Kasumi-1 (cell line): ENCODE data around the gene SERPIND1.
A peak's percentile ranks its signal among the peaks of the same experiment; 100 is the strongest.
"Not testable (repeated sequence)": the region's sequence is repeated elsewhere in the genome, so short reads cannot be mapped to it uniquely, and the experiment has no call there.

Experiments used
- DNase-seq, 2 experiments: peaks; one replicate each; lab custom pipeline; 2025; lab: John Stamatoyannopoulos, UW

Gene SERPIND1, protein sequence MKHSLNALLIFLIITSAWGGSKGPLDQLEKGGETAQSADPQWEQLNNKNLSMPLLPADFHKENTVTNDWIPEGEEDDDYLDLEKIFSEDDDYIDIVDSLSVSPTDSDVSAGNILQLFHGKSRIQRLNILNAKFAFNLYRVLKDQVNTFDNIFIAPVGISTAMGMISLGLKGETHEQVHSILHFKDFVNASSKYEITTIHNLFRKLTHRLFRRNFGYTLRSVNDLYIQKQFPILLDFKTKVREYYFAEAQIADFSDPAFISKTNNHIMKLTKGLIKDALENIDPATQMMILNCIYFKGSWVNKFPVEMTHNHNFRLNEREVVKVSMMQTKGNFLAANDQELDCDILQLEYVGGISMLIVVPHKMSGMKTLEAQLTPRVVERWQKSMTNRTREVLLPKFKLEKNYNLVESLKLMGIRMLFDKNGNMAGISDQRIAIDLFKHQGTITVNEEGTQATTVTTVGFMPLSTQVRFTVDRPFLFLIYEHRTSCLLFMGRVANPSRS

DNA sequence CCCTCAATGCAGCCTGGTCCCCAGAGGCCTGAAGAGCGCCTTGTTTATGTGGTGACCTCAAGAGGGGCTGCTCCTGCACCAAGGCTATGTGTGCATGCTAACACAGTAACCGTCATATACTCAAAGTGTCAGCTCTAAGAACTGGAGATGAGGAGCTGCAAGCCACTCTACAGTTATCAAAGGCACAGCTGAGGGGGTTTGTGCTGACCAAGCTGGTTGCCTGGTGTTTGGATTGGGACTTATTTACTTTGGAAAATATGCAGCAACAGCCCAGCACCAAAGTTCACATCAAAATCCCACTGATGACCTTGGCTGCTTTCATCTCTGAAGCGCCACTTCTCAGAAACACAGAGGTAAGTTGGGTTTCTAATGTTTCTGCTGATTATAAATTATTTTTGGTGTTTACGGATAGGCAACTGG is at the start of gene SERPIND1:
TSS of gene SERPIND1 (plus strand) at position 321 of the 420 bp plus-strand sequence. CDS start 5,200 bp downstream, outside the sequence.
- no peak for DNase-seq

DNA sequence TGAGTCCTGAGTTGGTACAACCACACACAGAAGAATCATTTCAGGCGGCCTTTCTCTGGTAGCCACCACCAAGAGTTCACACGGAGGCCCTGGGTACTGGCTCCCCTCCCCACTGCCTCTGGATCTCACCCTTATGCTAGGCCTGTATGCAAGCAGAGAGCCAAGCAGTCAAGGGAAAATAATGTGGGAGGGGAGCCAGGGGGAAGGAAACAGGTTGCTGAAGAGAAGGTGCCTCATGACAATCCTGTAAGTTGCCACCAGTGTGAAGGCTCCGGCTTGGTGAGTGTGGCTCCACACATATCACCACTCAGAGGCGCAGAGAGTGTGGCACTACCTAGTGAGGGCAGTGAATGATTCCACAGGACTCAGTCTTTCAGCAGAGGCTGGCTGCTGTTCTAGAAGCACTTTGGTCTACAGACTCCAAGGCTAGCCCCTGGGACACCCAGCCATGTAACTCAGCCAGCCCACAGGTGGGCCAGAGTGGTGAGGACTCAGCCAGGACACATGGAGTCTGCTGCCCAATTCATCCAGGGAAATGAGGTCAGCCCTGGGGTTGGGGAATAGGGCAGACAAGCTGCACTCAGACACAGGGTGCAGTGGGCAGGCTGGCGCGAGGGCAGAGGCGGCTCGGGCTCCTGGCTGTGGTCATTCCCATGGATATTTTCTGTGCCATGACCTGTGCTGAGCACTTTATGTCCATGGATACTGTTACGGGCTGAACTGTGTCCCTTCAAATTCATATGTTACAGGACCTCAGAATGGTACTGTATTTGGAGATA is 49.0 kb upstream of the SERPIND1 start:
- DNase-seq: no peak

DNA sequence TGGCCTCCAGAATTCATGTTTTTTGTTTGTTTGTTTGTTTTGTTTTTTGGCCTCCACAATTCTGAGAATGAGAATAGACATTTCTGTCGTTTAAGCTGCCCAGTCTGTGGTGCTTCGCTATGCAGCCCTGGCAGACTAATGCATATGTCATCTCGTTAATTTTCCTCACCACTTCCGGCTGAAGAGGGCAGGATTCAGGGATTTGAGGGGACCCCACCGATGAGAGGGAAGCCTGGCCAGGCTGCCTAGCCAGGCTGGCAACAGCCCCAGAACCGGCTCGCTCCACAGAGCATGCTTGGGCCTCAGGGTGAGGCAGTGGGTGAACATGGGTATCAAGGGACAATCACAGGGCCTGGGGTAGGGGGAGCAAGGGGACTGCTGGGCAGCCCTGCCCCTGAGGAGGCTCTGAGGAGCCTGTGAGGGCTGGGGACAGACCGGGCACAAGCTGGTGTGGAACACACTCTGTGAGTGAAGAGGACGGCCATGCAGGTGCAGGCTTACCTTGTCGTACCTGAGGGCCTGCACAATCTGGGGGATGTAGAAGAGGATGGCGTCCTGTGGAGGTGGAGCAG is 47.8 kb upstream of the SERPIND1 start:
- no peak for DNase-seq

DNA sequence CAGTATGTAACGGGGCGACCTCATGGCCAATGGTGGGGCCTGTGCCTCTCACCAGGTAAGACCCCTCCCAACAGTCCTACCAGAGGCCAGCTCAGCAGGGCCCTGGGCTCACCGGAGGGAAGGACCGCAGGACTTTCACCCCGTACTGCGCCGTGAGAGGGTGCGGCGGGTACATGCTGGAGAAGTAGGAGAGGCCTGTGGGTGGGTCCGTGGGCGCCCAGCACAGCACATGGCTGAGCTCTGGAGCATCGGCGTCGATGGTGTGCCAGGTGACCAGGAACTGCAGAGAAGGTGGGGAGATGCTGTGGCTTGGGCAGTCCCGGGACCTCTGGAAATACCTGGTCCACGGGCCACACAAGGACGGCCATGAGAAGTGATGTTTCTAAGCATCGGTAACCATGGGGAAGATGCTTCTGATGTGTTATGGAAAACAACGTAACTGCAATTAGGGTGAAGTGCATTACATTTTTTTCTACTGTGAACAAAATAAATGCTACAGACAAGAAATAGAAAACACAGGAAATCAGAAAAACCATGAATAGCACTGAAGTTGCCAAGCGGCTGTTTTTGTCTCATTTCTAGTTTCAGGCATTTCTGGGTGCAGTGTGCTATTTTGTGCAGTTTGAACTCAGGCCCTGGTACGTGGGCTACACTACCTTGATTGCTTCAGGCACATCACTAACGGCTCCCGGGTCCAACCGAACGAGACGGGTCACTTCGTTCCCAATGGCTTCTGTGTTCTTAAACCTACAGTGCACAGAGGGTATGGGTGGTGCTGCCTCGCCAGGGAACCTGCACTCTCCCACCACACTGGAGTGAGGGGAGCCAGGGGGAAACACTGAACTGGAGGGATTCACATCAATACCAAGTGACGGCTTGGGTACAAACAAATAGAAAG is 46.5 kb upstream of the SERPIND1 start:
- DNase-seq: no peak

DNA sequence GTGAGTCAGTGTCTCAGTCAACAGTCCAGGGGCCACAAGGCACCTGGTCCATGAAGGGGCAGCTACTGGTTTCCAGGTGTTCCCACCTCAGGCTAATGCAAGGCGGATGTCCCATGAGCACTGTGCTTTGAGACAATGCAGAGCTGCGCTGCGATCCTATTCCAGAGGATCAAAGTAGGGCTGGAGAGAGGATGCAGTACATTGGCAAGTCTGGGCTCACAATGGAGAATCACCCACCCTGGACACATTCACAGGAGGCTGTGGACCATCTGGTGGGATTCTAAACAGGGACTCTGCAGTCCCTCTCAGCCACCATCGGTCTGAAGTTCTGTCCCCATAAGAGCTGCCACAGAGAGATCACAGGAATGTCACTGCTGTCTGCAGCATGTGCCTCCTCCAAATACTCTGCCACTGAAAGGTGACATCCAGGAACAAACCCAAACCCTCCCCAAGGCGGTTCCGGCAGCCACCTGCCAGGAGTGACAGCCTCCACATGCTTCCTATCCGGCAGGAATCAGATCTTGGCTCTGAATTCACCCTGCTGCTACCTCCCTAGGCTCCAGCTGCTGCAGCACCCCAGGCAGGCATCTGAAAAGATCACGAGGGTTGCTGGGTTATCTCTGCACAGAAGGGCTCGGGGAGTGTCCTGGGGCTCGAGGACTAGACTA is 45.3 kb upstream of the SERPIND1 start:
- DNase-seq: no peak

DNA sequence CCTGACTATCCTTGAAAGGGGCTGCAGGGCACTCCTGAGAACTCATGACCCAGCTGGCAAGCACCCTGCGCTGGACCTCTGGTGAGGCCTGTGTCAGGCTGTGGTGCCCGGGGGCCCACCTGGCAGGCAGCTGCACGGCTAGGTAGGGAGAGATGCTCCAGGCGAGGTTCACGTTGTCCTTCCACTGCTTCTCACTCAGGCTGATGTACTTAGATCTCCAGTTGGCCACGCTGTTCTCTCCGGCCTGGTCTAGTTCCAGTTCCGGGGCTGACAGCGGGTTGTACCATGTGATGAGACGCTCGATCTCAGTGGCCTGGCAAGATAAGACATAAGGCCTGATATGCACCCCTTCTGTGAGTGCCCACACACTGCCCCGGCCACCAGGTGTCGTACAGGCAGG is 44.7 kb upstream of the SERPIND1 start:
- no peak for DNase-seq

DNA sequence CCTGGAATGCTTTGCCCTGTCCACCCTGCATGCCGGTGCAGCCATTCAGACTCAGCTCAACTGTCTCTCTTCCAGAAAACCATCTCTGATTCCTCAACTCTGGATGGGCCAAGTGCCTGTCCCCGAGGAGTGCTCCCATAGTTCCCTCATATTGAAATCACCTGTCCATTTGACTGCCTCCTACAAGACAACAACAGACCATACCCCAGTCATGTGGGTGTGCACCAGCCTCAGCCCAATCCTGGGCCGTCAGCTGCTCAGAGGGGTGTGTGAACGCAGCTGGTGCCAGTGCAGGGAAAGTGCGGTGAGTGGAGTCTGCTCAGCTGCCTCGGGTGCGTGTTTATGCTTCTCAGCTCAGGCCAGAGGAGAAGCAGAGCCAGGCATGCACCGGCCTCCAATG is 41.5 kb upstream of the SERPIND1 start:
- not testable (repeated sequence) for DNase-seq

DNA sequence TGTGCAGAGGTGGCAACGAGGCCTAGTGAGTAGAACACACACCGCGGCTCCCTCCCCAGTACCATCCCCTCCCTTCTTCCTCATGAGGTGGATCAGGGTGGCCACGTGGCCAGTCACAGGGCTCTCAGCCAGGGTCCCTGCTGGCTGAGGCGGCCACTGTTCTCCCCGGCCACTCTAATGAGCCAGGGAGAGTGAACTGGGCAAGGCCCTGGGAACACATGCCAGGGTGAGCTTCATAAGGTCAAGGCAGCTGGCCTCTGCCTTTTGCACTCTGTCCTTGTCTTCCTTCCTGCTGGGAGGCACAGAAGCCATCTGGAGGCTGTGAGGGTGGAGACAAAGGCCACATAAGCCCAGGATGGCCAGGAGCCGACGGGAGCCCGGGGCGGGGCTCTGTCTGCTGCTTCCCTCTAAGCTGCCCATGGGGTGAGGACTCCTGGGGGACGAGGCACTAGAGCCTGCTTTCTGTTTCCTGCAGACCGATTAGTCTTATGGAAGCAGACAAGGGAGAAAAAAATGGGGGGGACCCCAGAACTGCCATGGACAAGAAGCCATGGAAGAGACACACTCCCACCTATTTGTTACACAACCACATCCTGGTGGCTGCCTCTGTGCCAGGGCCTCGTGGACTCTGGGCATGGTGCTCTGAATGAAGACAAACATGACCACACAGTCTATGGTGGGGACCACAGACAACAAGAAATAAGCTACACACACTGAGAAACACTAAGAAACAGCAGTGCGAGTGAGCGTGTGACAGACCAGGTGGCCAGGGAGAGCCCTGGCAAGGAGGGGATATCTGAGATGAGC is 38.4 kb upstream of the SERPIND1 start:
- not testable (repeated sequence) for DNase-seq

DNA sequence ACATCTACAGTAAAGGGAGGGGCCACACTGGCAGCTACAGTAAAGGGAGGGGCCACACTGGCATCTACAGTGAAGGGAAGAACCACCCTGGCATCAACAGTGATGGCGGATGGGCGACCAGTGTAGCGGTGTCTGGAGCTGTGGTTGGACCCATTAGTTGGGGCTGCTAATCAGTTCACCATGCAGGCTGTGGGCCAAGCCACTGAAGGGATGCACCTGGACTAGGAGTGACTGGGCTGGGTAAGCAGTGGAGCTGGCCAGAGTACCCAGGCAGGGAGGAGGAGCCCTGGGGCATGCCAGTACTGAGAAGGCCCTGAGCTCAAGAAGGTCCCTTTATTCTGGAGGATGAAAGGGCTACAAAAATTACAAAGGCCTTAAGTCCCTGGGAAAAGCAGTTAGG is 37.0 kb upstream of the SERPIND1 start:
- DNase-seq: not testable (repeated sequence)

DNA sequence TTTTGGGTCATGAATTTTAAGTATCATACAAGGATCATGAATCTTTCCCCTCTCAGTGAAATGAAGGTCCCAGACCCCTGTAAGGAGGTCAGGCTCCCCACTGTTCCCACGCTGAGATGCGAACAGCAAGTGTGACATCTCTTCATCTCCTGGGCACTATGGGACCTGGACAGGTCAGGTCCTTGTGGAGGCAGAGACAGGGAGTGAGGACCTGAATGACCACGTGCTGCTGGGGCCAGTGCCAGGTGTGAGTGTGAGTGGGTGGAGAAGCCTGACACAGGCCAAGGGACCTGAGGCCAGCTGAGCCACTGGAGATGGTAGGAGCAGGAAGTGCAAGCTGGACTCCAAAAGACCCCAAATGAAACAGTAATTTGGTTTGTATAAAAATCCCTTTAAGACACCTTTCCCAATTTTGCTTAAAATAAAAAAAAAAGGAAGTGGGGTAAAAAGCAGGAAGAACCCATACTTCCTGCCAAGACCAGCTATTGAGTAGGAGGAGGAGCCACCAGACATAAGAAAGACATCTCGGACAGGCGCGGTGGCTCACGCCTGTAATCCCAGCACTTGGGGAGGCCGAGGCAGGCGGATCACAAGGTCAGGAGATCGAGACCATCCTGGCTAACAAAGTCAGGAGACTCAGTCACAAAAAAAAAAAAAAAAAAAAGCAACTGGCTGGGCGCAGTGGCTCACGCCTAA is 35.4 kb upstream of the SERPIND1 start:
- DNase-seq: peak; percentile 77 to 87

DNA sequence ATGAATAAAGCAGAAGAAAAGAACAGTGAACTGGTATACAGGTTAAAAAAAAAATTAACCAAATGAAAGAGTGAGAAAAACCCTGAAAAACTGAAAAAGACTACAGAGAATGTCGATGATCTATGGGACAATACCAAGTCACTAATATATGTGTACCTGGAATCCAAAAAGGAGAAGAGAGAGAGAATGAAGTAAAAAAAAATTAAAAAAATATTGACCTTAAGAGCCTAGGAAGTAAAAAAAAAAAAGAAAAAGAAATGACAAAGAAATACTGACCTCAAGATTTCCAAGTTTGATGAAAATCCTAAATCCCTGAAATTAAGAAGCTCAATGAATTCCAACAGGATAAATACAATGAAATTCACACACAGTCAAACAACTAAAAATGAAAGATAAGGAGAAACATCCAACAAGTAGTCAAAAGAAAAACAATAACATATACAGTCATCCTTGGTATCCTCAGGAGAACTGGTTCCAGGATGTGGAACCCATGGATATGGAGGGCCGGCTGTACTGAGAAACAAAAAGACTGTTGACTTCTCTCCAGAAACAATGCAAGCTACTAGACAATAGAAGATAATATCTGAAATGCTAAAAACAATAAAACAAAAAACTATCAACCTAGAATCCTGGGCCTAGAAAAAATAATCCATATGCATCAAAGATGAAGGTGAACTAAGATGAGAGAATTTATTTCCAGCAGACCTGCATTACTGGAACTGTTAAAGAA is 33.5 kb upstream of the SERPIND1 start:
- no peak for DNase-seq

DNA sequence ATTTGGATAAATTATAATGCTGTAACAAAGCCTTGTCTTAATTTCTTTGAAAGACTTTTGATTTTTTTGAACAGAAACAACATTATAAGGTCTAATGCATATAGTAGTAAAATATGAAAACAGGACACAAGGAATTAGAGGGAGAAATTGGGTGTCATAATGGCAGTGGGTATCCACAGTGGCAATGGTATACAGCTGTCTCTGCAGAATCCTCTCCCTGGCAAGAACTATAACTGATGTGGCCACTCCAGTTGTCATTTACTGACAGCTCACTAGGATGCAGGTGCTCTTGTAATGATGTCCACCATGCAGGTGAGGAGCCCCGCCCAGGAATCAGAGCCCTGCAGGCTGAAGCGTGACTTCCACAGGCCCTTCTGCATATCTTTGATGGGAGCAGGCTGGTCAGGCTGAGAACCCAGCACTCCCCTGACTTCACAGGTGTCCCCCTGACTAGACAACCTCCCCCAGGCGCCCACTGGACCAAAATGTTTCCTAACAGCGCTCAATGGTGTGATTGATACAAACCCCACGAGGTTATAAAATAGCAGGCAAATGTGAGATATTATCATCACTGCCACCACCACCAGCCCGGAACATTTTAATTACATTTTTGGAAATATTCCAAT is 32.8 kb upstream of the SERPIND1 start:
- no peak for DNase-seq

DNA sequence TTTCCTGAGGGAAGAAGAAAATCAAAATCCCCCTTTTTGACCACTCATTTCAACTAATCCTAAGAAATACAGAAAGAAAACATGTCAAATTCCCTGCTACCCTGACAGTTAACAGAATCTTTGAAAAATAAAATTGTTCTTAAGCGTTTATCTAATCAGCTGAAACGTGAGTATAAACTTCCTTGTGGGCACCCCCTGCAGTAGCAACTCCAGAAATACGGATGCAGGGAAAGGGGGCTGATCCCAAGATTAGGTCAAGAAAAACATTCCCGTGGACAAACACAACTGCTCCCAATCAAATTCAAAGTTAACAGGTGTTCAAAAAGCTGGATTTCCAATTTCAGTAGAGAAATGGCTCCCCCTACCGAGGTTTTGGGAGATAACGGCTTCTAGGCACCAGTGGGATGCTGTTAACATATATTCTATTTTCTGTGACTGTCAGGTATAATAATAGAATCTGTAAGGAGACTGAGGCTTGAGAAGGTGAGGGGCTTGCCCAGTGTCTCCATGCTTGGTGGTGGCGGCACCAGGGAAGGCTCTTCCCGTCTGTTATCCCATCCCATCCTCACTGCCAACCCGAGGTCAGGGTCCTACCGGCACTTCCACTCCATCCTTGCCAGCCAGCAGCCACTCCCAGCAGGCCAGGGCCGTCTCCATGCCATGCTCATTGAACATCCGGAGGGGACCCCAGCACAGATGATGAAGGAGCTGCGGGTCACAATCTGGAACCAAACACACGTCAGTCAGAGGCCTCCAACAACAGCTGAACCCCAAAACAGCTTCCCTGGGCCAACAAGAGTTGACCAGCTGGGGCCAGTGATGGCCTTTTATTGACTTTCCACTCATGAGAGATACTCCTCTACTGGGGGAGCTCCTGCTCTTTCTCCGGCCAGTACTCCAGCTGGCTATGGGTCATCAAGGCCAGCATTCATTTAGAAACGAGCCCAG is 32.0 kb upstream of the SERPIND1 start:
- peak; percentile 56 to 70 for DNase-seq

DNA sequence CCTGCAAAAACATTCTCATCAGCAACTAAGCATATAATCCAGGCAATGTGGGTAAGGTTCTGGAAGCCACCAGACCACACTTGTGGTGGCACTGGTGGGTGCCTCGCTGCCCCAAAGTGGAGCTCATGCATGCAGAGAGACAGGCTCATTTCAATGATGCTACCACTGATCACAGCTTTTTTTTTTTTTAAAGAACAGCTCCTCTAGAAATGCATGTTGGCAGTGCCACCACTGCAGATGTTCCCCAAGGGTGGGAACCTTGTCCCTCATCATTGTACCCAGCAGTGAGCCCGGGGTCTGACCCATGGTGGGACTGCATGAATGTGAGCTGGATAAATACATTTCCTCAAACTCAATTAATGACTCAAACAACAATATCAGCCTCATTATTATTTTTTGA is 31.1 kb upstream of the SERPIND1 start:
- no peak for DNase-seq

DNA sequence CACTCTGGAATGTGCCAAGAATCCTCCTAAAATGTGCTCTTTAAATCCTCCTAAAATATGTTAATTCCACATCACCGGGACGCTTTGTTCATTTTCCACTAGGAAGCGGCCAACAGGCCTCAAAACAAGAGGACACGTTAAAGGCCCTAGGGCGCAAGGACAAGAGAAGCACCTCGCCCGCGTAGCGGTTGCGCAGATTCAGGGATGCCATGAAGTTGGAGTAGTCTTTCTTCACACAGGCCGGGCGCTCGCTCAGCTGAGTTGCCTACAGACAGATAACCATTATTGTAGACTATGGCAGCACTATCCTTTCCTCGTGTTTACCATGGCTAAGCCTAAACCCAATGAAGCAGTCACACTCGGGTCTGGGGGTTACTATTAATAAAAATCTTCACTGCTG is 29.5 kb upstream of the SERPIND1 start:
- DNase-seq: no peak

DNA sequence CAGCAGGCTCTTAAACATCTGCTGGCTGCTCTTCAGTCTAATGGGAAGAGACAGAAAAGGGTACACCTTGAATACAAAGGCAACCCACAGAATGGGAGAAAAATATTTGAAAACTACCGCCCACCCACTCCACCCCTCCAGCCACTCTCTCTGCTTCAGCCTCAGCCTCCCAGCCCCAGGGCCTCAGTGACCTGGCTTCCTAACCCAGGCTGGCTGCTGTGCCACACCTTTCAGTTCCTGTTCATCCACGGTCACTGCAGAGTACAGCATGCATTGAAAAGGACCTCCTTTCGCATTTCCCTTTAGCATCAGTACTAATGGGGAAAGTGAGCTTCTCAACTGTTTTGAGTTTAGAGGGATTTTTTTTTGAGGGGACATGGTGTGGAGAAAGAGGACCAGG is 28.8 kb upstream of the SERPIND1 start:
- no peak for DNase-seq
